GM18951 (cell line): ENCODE results near the gene ADARB2.

Experiments
- POLR2A ChIP-seq: IDR thresholded peaks from 4 replicates; pipeline ENCODE4 v1.6.1; 2011; ENCODE audit warnings: mild to moderate bottlenecking; ENCODE audit not compliant: insufficient read length, insufficient read depth; ENCODE audit errors: extremely low read depth
- in situ Hi-C: fragments of 300-500 bp; cut with MboI; formaldehyde crosslinking; loops from one replicate; pipeline ENCODE4 v1.12.0; 2022; ENCODE audit warnings: low sequenced_read_pairs, mixed read lengths, inconsistent platforms; ENCODE audit not compliant: unreplicated experiment

The ADARB2 gene

DNA sequence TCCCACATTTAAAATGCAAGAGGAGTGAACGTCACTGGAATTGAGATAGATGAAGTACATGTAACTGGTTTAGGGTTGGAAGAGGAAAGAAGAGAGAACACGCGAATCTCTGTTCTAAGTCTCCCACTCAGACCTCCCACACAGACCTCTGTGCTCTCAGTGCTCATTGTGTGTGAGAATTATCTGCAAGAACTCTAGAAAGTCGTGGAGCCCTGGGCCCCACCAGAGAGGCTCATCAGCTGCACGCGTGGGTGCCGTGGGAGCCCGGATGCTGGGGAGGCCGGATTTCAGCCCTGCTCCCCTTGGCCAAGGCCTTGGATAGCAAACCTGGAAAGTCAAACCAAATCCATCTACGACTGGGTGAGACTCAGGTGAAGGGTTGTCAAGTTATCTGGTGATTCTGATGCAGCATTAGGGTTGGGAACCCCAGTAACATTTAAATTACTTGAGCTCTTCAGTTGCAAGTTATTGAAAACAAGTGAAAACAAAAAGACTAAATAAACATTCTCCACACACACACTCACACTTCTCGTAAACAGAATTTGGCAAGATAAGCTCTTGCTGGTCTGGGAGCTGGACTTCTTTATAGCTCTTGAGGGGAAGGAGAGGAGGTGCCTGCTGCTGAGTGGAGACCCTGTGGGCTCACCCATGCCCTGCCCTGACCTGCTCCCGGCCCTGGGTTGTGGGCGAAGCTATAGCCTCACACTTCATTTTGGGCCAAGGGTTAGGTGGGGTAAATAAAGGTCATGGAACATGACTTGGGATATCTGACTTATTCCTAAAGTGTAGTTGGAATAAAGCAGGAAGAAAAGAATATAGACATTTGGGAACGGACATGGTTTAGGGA is 250.3 kb downstream of the ADARB2 start:
- no peak for TF ChIP-seq POLR2A
- in situ Hi-C loops, result no loop called here

DNA sequence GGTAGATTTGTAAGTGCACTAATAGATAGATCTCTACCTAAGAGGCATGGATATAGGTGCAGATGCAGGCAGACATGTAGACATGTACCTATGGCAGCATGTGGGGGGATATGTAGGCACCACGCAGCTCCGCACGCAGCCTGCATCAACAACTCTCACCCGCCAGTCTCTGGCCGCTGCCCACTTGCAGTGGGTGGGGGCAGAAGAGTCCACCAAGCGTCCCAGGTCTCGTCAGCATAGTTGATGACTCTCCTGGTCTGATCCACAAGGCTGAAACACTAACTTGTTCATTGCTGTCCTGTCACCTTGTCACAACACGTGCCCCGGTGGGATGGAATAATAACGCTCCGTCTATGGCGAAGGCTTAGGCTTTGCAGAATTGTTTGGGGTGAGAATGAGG is 252.0 kb downstream of the ADARB2 start:
- in situ Hi-C loops, result no loop called here

DNA sequence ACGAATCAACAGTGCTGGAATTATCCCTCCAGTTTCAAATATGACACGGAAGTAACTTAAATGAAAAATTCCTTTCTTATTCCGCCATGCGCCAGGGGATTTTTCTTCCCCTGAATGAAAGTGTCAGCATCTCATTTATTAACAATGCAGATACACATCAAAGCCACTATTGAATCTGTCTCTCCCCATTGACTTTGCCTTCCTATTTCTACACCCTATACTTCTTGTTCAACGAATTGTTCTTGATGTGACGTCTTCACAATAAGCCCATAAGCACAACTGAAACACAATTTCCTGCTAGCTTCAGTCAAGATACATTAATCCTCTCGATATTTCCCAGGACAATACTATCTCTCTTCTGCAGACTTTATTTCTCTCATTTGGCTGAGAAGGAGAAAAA is 253.5 kb downstream of the ADARB2 start:
- in situ Hi-C loops, result no loop called here
- no peak for TF ChIP-seq POLR2A

More for the DNA sequence above, 252.0 kb downstream of the ADARB2 start:
- TF ChIP-seq POLR2A, result no peak

DNA sequence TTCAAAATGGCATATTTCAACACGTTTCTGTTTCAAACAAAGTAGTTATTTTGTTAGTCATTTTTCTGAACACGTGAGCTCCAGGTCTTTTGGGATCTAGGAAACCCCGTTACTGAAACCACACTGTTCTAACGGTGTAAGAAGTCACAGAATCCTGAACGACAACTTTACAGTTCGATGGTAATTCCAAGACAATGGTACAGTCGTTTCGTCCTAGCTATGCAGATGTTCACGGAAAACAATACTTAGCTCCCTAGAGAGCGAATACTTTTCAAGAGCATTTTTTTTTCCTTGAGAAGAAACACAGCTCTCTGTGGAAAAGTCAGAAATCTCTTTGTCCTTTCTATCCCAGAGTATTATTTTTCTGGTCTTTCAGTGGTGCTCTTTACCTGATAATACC is 254.1 kb downstream of the ADARB2 start:
- in situ Hi-C loops, result no loop called here
- no peak for TF ChIP-seq POLR2A

DNA sequence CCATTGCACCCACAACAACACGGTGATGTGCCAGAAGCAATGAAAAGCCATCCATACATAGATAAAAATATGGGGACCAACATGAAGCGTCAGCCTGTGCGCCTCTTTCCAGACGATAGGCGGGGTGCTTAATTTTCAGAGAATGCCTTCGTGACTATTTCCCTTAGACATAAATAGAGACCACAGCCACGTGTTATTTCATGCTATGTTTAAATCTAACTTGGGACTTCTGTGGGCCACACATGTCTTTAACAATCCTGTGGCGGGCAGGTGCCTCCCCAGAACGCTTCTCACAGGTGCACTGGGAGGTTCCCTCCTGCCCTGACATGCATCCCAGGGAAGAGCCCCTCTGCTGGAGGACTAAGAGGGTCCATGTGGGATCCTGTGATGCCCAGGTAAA is 259.7 kb downstream of the ADARB2 start:
- in situ Hi-C loops, result no loop called here
- no peak for TF ChIP-seq POLR2A

DNA sequence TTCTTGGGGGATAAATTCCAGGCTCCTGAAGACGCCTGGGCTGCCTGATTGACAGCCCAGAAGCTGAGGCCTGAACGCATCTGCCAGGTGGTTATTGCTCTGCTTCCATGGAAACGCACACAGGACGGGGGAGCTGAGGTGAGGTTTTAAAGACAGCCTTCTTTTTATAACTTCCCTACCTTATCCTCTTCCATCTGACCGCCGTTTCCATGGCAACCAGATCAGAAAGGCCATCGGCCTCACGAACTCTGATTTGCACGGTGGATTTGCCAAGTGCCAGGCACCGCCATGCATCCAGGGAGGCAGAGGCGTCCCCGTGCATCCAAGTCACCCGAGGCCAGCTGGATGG is 260.9 kb downstream of the ADARB2 start:
- no peak for TF ChIP-seq POLR2A
- in situ Hi-C loops, result no loop called here

DNA sequence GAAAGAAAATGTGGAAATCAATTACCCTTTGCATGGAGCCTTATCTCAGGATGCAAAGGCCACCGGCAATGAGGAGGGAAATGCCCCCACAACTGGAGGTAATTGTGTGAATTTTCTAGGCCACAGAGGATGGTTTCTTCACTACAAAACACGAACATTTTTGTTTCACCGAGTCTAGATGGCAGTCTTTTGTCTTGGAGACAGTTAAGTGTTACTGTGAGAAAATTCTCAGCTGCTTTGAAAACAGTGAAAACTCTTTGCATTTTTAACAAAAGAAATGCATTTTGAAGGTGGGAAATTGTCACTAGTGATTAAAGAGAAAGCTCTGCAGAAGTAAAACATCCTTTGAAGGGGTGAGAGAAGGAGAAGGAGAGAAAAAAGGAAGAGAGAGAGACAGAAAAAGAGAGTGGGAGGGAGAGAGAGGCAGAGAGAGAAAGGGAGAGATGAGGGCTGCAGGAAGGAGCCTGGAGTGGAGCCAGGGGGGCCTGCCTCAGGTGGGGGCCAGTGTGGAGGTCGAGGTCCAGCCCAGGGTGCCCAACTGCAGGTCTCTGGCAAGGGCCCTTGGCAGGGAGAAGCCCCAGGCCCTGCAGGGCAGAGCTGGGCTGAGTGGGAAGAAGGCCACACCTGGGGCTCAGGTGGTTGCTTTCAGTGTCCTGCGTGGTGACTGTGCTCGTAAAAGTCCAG is 261.4 kb downstream of the ADARB2 start:
- in situ Hi-C loops, result no loop called here
- TF ChIP-seq POLR2A, result no peak

DNA sequence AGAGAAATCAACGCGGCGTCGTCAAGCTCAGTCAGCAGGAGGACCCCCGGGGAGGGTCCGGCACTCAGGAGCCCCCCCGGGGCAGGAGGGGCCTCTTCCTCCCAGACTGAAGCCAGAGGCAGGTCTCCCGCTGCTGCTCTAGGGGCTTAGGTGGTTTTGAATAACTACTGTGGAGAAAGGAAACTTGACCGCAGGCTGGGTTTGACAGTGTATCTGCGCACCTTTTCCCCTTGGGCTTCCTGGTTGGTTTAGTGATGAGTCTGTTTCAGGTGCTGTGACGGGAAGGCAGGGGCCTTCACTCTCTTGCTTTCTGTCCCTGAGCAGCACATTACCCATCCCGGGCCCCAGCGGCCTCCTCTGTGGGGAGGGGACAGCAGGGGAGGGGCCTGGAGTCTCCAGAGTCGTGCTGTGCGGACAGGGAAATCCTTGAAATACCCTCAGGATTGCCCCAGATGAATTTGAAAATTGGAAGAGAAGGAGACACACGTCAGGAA is 262.2 kb downstream of the ADARB2 start:
- in situ Hi-C loops, result no loop called here
- TF ChIP-seq POLR2A, result no peak

DNA sequence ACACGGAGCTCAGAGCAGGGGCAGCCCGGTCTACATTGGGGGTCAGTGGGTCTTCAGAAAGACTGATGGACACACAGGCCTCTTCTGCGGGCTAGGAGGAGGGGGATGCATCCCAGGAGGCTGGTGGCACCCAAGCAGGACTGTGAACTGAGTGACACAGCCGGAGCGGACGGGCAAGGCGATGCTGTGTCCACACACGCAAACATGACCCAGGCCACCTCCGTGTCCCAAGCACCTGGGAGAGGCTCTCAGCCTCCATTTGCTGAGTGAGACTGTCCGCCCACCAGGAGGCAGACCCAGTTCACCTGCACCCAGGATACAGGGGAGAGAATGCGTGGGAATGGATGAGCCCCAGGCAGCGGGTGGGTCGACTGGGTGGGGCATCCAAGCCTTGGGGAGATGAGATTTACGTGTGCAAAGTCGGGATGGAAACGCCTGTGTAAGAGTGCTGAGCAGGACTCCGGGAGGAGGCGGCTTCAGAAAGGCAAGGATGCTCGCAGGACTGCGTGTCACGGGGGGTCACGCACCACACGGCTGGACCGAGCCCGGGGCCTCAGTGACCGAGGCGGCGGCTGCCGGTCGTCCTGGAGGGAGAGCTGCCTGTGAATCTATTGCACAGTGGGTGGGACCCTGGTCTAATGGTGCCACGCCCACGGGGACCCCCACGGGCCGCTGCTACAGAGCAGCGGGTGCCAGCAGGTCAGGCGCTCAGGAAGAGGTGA is 262.8 kb downstream of the ADARB2 start:
- in situ Hi-C loops, result no loop called here
- no peak for TF ChIP-seq POLR2A

DNA sequence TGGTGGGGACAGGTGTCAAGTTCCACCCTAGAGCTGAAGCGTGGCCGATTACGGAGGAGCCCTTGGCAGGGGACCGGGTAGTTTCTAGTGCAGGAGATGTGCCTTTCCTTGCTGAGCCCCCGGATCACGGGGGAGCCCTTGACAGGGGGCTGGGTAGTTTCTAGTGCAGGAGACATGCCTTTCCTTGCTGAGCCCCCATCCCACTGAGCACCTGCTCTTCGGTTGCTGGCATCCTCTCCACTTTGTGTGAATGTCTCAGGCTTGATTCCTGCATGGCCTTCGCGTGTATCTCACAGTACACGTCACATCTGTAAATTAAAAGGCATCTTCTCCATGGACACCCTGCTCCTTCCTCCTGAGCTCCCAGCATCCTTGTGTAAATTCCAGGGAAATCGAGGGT is 263.5 kb downstream of the ADARB2 start:
- no peak for TF ChIP-seq POLR2A
- in situ Hi-C loops, result no loop called here

DNA sequence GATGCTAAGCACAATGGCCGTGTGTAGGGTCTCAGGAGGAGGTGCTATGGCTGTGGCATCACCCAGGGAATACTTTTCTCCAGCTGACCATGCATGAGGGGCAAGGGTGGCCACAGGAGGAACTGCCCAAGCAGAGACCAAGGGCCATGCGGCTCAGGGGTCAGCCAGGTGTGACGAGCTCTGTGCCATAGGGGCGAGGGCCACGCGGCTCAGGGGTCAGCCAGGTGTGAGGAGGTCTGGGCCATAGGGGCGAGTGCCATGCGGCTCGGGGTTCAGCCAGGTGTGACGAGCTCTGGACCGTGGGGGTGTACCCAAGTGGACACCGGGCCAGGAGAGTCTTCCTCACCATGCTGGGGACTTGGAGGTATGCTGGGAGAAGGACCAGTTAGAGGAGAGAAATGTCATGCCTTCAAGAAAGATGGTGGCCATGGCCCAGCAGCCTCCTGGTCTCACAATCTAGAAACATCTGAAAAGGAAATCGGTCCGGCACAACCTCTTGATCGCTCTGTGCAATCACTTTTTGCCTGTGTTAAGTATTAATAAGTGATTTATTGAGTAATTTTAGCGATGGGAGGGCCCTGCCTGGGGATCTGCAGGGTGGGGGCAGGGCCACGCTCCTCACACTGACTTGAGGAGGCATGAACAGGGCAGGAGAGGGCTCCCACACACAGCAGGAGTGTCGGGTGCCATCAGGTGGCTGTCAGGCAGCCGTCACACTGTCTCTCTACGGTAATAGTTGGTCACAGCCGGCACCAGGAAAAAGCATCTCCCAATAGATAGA is 265.0 kb downstream of the ADARB2 start:
- in situ Hi-C loops, result no loop called here
- TF ChIP-seq POLR2A, result no peak

DNA sequence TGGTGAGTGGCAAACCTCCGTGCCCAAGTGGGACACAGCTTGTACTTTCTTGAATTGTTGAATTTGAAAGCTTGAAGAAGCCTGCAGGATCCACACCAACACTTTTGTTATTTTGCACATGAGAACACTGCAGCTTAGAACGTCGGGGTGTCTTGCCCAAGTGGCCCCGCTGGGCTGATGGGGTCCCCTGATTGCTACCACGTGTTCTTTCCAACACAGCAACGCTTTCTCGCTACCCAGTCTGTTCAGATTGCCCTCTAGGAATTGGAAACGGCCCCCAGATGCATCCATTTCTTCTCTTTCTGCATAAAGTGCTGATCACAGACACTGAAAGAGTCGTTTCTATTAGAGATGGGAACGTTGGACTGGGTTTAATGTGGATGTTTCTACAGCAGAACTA is 268.5 kb downstream of the ADARB2 start:
- no peak for TF ChIP-seq POLR2A
- in situ Hi-C loops, result no loop called here
